ENCODE results near the gene MYL6.
A peak's percentile ranks its signal among the peaks of the same experiment; 100 is the strongest.
"Not testable (repeated sequence)": the region's sequence is repeated elsewhere in the genome, so short reads cannot be mapped to it uniquely, and the experiment has no call there.

MYL6 gene

DNA sequence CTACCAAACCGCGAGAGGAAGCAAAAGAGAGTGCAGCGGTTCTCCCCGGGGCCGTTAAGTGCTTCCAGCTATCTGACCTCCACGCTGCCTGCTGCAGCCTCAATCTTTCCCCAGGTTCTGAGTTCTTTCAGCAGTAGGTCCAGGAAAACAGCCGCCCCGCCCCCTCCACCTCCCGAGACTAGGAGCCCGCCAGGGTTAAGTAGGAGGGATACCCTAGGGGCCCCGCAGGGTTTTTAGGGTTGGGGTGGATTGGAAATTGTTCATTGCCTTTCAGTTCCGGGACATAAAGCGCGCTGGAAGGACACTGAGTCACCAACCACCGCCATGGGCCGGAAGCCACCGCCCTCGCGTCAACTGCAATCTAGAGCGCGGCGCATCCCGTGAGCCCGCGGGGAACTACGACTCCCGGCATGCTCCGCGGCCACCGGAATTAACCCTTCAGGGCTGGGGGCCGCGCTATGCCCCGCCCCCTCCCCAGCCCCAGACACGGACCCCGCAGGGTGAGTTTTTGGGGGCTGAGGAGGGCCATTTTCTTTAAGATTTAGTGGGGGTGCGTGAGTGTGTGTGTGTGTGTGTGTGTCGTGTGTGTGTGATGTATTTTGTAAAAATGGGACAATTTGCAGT lies 5.9 kb upstream of the MYL6 start, which contains the start of gene MYL6B:
Gene MYL6B, plus strand, starts transcription at position 456 of the 624 bp plus-strand sequence. CDS start 1,332 bp downstream, outside the sequence.
- no peaks in the 10 kb centered on the region for H3K9me3 ChIP-seq (ENCODE audit: control insufficient read depth, insufficient read depth, low read depth, low read length)
- H3K4me3 ChIP-seq (ENCODE audit: low read depth, low read length) = peak within 1 kb of the TSS; percentile 86
- H3K9ac ChIP-seq (ENCODE audit: low read length) = peak within 1 kb of the TSS; percentile 76
- peaks cover 14% of the 10 kb centered on the region for H3K36me3 ChIP-seq (ENCODE audit: control insufficient read depth, insufficient read depth, low read length)
- no peaks in the 10 kb centered on the region for H3K27me3 ChIP-seq (ENCODE audit: control insufficient read depth, insufficient read depth, low read length)
- peaks cover 13% of the 10 kb centered on the region for H3K4me1 ChIP-seq (ENCODE audit: control insufficient read depth, insufficient read depth, low read length)
- H3K27ac ChIP-seq (ENCODE audit: low read depth, low read length) = peak within 1 kb of the TSS; percentile 88

DNA sequence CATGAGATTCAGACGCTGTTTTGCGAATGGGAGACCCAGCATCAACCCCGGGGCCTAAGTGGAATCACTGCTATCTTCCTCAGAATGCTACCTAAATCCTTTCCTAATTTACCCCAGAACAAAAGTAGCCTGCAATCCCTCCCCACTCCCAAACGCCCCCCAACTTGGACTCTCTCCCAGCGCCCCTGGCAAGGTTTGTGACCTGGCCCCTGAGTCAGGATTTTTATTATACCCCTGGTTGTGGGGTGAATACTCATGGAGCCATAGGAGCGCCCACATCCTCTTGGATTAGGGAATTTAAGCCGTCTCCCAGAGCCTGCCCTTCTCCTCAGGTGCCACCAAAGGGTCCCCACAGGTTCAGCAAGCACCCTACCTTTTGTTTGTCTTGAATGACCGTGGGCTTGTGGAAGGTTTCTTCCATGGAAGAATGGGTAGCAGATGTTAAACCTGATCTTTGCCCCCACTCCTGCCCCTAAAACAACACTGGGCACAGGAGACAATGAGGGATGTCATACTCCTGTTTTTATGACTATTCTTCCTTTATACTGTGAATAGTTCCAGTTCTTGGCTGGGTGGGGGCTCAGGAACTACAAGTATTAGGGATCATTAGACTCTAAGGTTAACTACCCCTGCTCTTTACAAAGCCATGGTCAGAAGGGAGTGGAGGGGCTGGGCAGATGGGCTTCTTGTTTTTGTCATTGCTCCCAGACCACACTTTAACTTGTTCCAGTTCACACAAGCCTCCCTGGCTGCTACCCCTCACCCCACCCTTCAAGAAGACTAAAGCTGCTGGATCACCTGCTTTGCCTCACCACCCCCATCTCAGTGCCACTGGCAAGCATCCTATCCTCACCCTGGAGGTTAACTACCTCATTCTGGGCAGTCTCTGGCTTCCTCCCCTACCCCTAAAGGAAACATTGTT lies 5.1 kb upstream of the MYL6 start:
- peak overlapping the region; percentile 86 for H3K4me3 ChIP-seq (ENCODE audit: low read depth, low read length)
- H3K27ac ChIP-seq (ENCODE audit: low read depth, low read length) = peak overlapping the region; percentile 88; the same call in 1 of the 2 replicates
- H3K4me1 ChIP-seq (ENCODE audit: control insufficient read depth, insufficient read depth, low read length) = peaks cover 16% of the 10 kb centered on the region

DNA sequence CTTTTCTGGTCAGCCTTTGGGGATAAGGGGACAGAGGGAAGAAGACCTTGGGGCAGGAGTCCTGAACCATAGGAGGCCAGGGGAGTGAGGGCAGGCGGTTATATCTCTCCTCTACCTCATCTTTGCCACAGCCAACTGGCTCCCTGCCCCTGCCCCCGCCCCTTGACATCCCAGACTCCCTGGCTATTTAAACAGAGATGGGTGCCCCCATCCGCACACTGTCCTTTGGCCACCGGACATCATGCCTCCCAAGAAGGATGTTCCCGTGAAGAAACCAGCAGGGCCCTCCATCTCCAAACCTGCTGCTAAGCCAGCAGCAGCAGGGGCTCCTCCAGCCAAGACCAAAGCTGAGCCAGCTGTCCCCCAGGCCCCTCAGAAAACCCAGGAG lies 4.5 kb upstream of the MYL6 start:
- no peaks in the 10 kb centered on the region for H3K27me3 ChIP-seq (ENCODE audit: control insufficient read depth, insufficient read depth, low read length)
- no peaks in the 10 kb centered on the region for H3K9me3 ChIP-seq (ENCODE audit: control insufficient read depth, insufficient read depth, low read depth, low read length)
- no peak overlapping the region for H3K27ac ChIP-seq (ENCODE audit: low read depth, low read length)
- peak overlapping the region; percentile 86 for H3K4me3 ChIP-seq (ENCODE audit: low read depth, low read length)
- peaks cover 14% of the 10 kb centered on the region for H3K36me3 ChIP-seq (ENCODE audit: control insufficient read depth, insufficient read depth, low read length)
- peaks cover 16% of the 10 kb centered on the region for H3K4me1 ChIP-seq (ENCODE audit: control insufficient read depth, insufficient read depth, low read length)
- peak overlapping the region; percentile 73 for H3K9ac ChIP-seq (ENCODE audit: low read length)

More for the DNA sequence above, 5.1 kb upstream of the MYL6 start:
- peaks cover 14% of the 10 kb centered on the region for H3K36me3 ChIP-seq (ENCODE audit: control insufficient read depth, insufficient read depth, low read length)
- H3K9ac ChIP-seq (ENCODE audit: low read length) = peak overlapping the region; percentile 73
- no peaks in the 10 kb centered on the region for H3K27me3 ChIP-seq (ENCODE audit: control insufficient read depth, insufficient read depth, low read length)
- H3K9me3 ChIP-seq (ENCODE audit: control insufficient read depth, insufficient read depth, low read depth, low read length) = no peaks in the 10 kb centered on the region

DNA sequence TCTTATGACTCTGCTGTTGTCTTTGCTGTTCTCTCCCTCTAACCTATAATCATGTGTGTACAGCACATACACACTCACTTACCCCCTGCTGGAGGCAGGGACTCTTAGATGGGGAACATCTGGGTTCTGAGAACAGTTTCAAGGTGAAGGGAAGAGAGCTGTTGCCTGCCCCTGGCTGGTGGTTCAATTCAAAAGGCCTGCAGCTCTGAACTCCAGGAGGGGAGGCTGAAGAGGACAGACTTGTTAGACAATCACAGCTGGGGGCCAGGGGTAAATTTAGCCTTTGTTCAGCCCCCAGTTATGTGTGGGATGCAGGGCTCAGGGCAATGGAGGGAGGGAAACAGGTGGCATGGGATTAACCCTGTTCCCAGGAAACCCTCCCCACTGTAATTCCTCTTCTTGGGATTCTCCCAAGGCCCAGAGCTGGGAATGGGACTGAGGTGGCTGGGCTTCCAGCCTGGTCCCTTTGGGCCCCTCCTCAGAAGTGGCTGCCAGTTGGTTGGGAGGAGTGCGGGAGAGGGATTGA lies 3.9 kb upstream of the MYL6 start:
- H3K27ac ChIP-seq (ENCODE audit: low read depth, low read length) = no peak overlapping the region
- H3K9ac ChIP-seq (ENCODE audit: low read length) = no peak overlapping the region

DNA sequence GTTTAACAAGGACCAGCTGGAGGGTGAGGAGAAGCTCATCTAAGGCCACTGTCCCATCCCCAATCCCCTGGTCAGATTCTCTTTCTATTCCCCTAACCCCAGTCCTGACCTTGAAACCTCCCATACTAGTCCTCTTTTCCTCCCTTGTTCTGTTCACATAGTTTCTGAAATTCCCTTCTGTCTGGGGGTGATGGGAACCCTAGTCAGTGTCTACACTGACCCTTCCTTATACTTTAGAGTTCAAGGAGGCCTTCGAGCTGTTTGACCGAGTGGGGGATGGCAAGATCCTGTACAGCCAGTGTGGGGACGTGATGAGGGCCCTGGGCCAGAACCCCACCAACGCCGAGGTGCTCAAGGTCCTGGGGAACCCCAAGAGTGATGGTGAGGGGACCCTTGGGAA lies 3.3 kb upstream of the MYL6 start:
- Histone ChIP-seq H3K27ac (ENCODE audit: low read depth, low read length) (no peak overlapping the region), H3K9me3 (ENCODE audit: control insufficient read depth, insufficient read depth, low read depth, low read length) (no peaks in the 10 kb centered on the region), H3K27me3 (ENCODE audit: control insufficient read depth, insufficient read depth, low read length) (no peaks in the 10 kb centered on the region), H3K4me1 (ENCODE audit: control insufficient read depth, insufficient read depth, low read length) (peaks cover 22% of the 10 kb centered on the region), H3K9ac (ENCODE audit: low read length) (no peak overlapping the region), H3K36me3 (ENCODE audit: control insufficient read depth, insufficient read depth, low read length) (peaks cover 22% of the 10 kb centered on the region), H3K4me3 (ENCODE audit: low read depth, low read length) (no peak overlapping the region)

More for the DNA sequence above, 3.9 kb upstream of the MYL6 start:
- no peaks in the 10 kb centered on the region for H3K27me3 ChIP-seq (ENCODE audit: control insufficient read depth, insufficient read depth, low read length)
- peaks cover 17% of the 10 kb centered on the region for H3K36me3 ChIP-seq (ENCODE audit: control insufficient read depth, insufficient read depth, low read length)
- H3K9me3 ChIP-seq (ENCODE audit: control insufficient read depth, insufficient read depth, low read depth, low read length) = no peaks in the 10 kb centered on the region
- H3K4me1 ChIP-seq (ENCODE audit: control insufficient read depth, insufficient read depth, low read length) = peaks cover 17% of the 10 kb centered on the region
- H3K4me3 ChIP-seq (ENCODE audit: low read depth, low read length) = no peak overlapping the region

DNA sequence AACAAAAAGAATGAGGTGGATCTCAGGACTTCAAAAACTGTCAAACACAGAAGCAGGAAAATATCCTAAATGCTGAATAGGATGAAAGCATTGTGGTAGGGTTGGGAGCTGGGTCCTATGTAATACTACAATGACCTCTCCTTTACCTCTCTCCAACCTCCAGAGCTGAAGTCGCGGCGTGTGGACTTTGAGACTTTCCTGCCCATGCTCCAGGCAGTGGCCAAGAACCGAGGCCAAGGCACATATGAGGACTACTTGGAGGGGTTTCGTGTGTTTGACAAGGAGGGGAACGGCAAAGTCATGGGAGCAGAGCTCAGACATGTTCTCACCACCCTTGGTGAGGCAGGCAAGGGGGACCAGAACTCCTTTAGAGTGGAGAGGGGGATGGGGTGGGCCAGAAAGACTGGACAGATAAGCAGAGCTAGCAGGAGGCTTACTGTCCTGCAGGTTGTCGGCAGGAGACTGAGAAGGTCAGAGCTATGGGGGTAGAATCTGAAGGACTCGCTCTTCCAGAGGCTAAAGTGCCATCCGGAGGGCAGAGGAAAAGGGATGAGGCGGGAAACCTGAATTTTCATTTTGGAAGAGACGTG lies 2.8 kb upstream of the MYL6 start:
- Histone ChIP-seq H3K36me3 (ENCODE audit: control insufficient read depth, insufficient read depth, low read length) (peaks cover 27% of the 10 kb centered on the region), H3K4me1 (ENCODE audit: control insufficient read depth, insufficient read depth, low read length) (peaks cover 28% of the 10 kb centered on the region), H3K9ac (ENCODE audit: low read length) (no peak overlapping the region), H3K9me3 (ENCODE audit: control insufficient read depth, insufficient read depth, low read depth, low read length) (no peaks in the 10 kb centered on the region), H3K27me3 (ENCODE audit: control insufficient read depth, insufficient read depth, low read length) (no peaks in the 10 kb centered on the region), H3K27ac (ENCODE audit: low read depth, low read length) (no peak overlapping the region), H3K4me3 (ENCODE audit: low read depth, low read length) (no peak overlapping the region)

DNA sequence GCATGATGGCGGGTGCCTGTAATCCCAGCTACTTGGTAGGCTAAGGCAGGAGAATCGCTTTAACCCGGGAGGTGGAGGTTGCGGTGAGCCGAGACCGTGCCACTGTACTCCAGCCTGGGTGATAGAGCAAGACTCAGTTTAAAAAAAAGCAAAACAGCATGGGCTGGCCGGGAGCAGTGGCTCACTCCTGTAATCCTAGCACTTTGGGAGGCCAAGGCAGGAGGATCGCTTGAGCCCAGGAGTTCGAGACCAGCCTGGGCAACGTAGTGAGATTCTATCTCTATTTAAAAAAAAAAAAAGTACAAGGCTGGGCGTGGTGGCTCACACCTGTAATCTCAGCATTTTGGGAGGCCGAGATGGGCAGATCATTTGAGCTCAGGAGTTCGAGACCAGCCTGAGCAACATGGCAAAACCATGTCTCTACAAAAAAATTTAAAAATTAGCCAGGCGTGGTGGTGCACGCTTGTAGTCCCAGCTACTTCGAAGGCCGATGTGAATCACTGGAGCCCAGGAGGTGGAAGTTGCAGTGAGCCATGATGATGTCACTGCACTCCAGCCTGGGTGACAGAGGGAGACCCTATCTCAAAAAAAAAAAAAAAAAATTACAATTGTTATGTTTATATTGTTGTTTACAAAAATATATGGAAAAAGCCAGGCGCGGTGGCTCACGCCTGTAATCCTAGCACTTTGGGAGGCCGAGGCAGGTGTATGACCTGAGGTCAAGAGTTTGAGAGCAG lies 1.5 kb upstream of the MYL6 start:
- not testable (repeated sequence) for H3K9ac ChIP-seq (ENCODE audit: low read length)

DNA sequence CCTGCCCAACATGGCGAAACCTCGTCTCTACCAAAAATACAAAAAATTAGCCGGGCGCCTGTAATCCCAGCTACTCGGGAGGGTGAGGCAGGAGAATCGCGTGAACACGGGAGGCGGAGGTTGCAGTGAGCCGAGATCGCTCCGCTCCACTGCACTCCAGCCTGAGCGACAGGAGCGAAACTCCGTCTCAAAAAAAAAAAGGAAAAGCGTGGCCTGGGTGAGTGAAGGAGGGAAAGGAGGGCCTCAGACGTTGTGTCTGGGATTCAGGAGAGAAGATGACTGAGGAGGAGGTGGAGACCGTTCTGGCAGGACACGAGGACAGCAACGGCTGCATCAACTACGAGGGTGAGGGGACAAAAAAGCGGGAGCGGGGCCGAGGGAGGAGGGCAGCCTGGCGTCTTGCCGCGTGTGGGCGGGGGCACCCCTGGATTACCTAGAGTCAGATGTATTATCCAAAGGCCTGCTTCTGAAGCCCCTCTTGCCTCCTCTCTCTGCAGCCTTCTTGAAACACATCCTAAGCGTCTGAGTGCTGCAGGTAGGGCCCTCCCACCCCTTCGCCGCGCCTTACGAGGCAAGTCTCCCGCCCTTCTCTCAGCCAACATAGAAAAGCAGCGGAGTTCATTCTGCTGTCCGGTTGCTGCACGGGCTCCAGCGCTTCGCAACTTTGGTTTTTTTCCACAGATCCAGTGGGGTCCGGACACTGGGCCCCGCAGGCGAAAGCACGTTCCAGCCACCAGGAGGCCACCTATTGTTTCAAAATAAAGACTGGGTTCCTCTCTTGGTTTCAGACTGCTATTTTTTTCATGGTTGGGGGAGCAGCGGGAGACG lies 744 bp upstream of the MYL6 start:
- Histone ChIP-seq H3K9me3 (ENCODE audit: control insufficient read depth, insufficient read depth, low read depth, low read length) (no peaks in the 10 kb centered on the region), H3K36me3 (ENCODE audit: control insufficient read depth, insufficient read depth, low read length) (peaks cover 47% of the 10 kb centered on the region), H3K9ac (ENCODE audit: low read length) (peak overlapping the region; percentile 98), H3K27ac (ENCODE audit: low read depth, low read length) (peak overlapping the region; percentile 79), H3K4me3 (ENCODE audit: low read depth, low read length) (peak overlapping the region; percentile 88), H3K4me1 (ENCODE audit: control insufficient read depth, insufficient read depth, low read length) (peaks cover 41% of the 10 kb centered on the region), H3K27me3 (ENCODE audit: control insufficient read depth, insufficient read depth, low read length) (no peaks in the 10 kb centered on the region)

More for the DNA sequence above, 1.5 kb upstream of the MYL6 start:
- peak overlapping the region; percentile 79; the same call in 1 of the 2 replicates for H3K27ac ChIP-seq (ENCODE audit: low read depth, low read length)
- H3K4me1 ChIP-seq (ENCODE audit: control insufficient read depth, insufficient read depth, low read length) = peaks cover 36% of the 10 kb centered on the region
- not testable (repeated sequence) for H3K9me3 ChIP-seq (ENCODE audit: control insufficient read depth, insufficient read depth, low read depth, low read length); H3K27me3 ChIP-seq (ENCODE audit: control insufficient read depth, insufficient read depth, low read length)
- H3K36me3 ChIP-seq (ENCODE audit: control insufficient read depth, insufficient read depth, low read length) = peaks cover 40% of the 10 kb centered on the region
- peak overlapping the region; percentile 88 for H3K4me3 ChIP-seq (ENCODE audit: low read depth, low read length)

DNA sequence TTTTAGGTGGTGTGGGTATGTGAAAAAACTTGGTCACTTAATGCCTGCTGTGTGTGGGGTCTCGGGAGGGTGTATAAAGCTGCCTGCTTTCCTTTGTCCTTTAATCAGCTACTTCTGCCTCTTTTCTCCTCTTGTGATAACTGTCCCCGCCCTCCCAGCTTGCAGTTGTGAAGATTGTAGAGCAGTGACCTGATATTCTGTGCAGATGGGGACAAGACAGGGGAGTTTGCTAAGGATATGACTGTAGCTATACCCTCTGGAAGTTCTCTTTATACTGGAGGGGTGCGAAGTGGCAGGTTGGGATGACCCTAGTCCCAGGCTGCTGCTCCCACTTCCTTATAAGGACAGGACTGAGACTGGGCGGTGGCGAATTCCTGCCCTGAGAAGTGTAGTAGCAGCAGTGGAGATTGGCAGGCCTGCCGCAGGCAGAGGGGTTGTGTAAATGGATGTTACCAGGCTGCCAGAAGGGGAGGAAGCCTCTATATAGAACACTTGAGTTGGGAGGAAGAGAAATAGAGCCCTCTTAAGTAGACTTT lies 835 bp downstream of the MYL6 start:
- Histone ChIP-seq H3K27me3 (ENCODE audit: control insufficient read depth, insufficient read depth, low read length) (no peaks in the 10 kb centered on the region), H3K36me3 (ENCODE audit: control insufficient read depth, insufficient read depth, low read length) (peaks cover 63% of the 10 kb centered on the region), H3K9ac (ENCODE audit: low read length) (peak overlapping the region; percentile 98), H3K27ac (ENCODE audit: low read depth, low read length) (peak overlapping the region; percentile 91), H3K9me3 (ENCODE audit: control insufficient read depth, insufficient read depth, low read depth, low read length) (no peaks in the 10 kb centered on the region), H3K4me3 (ENCODE audit: low read depth, low read length) (peak overlapping the region; percentile 88), H3K4me1 (ENCODE audit: control insufficient read depth, insufficient read depth, low read length) (peaks cover 39% of the 10 kb centered on the region)

All from HUES6 (cell line).